RWPE2 (cell line): Measurements from ENCODE around the gene ZNF740.

Experiments
- ATAC-seq: fragments of 200-7000 bp; cut with Tn5 transposase; 3 replicates; pipeline ENCODE4 v1.9.1; 2021; ENCODE audit warnings: low read depth
- DNase-seq: peaks from one replicate; pipeline ENCODE4 v3.0.0-alpha.2; 2020; ENCODE audit warnings: low spot score
- H3K27ac ChIP-seq: fragments of 450-650 bp; 2 replicates; pipeline ENCODE4 v1.5.1; 2017; ENCODE audit warnings: mild to moderate bottlenecking; ENCODE audit not compliant: poor library complexity, severe bottlenecking
- H3K27me3 ChIP-seq: fragments of 250-450 bp; sonication (Bioruptor Pico); 2 replicates; pipeline ENCODE4 v1.5.1; 2021; ENCODE audit warnings: mild to moderate bottlenecking, moderate library complexity; ENCODE audit not compliant: insufficient read depth, poor library complexity, severe bottlenecking
- H3K36me3 ChIP-seq: fragments of 250-450 bp; sonication (Bioruptor Pico); 2 replicates; pipeline ENCODE4 v1.5.1; 2020; ENCODE audit warnings: low read depth, mild to moderate bottlenecking, moderate library complexity
- H3K4me1 ChIP-seq: fragments of 250-450 bp; sonication (Bioruptor Pico); 2 replicates; pipeline ENCODE4 v1.5.1; 2021; ENCODE audit warnings: mild to moderate bottlenecking, moderate library complexity; ENCODE audit not compliant: insufficient read depth, poor library complexity, severe bottlenecking
- H3K4me3 ChIP-seq: fragments of 250-450 bp; sonication (Bioruptor Pico); 2 replicates; pipeline ENCODE4 v1.5.1; 2021; ENCODE audit warnings: mild to moderate bottlenecking, moderate library complexity; ENCODE audit not compliant: severe bottlenecking
- H3K9me3 ChIP-seq: fragments of 250-450 bp; sonication (Bioruptor Pico); 2 replicates; pipeline ENCODE4 v1.5.1; 2021; ENCODE audit warnings: mild to moderate bottlenecking, moderate library complexity; ENCODE audit not compliant: severe bottlenecking
- CTCF ChIP-seq: fragments of 450-650 bp; IDR thresholded peaks from one replicate; pipeline ENCODE4 v1.5.1; 2017; ENCODE audit warnings: mild to moderate bottlenecking, moderate library complexity; ENCODE audit not compliant: poor library complexity, severe bottlenecking

The ZNF740 gene

GRCh38 chr12:53197011-53197640, 16.6 kb downstream of the ZNF740 start:
- H3K9me3 ChIP-seq: no peaks in the 10 kb centered on the region
- H3K27me3 ChIP-seq: no peaks in the 10 kb centered on the region
- TF ChIP-seq CTCF: no peak
- no peaks in the 10 kb centered on the region for H3K36me3 ChIP-seq
- no peak overlapping the region for H3K4me3 ChIP-seq
- ATAC-seq (no peak), DNase-seq (no peak)
- no peak overlapping the region for H3K27ac ChIP-seq
- no peaks in the 10 kb centered on the region for H3K4me1 ChIP-seq

GRCh38 chr12:53198486-53199110, 18.1 kb downstream of the ZNF740 start:
- no peak for TF ChIP-seq CTCF
- no peaks in the 10 kb centered on the region for H3K9me3 ChIP-seq
- no peak overlapping the region for H3K4me3 ChIP-seq
- no peaks in the 10 kb centered on the region for H3K36me3 ChIP-seq
- no peaks in the 10 kb centered on the region for H3K4me1 ChIP-seq
- ATAC-seq (no peak), DNase-seq (peak; percentile 23)
- no peak overlapping the region for H3K27ac ChIP-seq
- H3K27me3 ChIP-seq: no peaks in the 10 kb centered on the region

GRCh38 chr12:53199700-53200099, 19.2 kb downstream of the ZNF740 start:
- H3K27ac ChIP-seq: no peak overlapping the region
- DNase-seq (no peak), ATAC-seq (no peak)
- H3K4me3 ChIP-seq: no peak overlapping the region
- no peak for TF ChIP-seq CTCF
- no peaks in the 10 kb centered on the region for H3K27me3 ChIP-seq
- H3K4me1 ChIP-seq: no peaks in the 10 kb centered on the region
- no peaks in the 10 kb centered on the region for H3K9me3 ChIP-seq
- no peaks in the 10 kb centered on the region for H3K36me3 ChIP-seq

- no peak for TF ChIP-seq CTCF
- ATAC-seq (no peak), DNase-seq (peak; percentile 15)
- Histone ChIP-seq H3K27me3 (no peaks in the 10 kb centered on the region), H3K9me3 (no peaks in the 10 kb centered on the region), H3K4me3 (no peak overlapping the region), H3K27ac (no peak overlapping the region), H3K4me1 (no peaks in the 10 kb centered on the region), H3K36me3 (no peaks in the 10 kb centered on the region)
Observed at GRCh38 chr12:53200107-53200457, 19.6 kb downstream of the ZNF740 start.
